IPS-18a (cell line): ENCODE results near the gene OBSCN.

ENCODE experiments used
- H3K27ac ChIP-seq: one replicate; pipeline ENCODE4 v1.5.1; 2013; ENCODE audit warnings: low read length
- H3K27me3 ChIP-seq: one replicate; pipeline ENCODE4 v1.6.1; 2013; ENCODE audit warnings: mild to moderate bottlenecking, low read length; ENCODE audit not compliant: control insufficient read depth, insufficient read depth
- H3K36me3 ChIP-seq: one replicate; pipeline ENCODE4 v1.6.1; 2013; ENCODE audit warnings: low read depth, low read length; ENCODE audit not compliant: control insufficient read depth
- H3K4me1 ChIP-seq: one replicate; pipeline ENCODE4 v1.6.1; 2013; ENCODE audit warnings: low read depth, low read length; ENCODE audit not compliant: control insufficient read depth
- H3K4me3 ChIP-seq: one replicate; pipeline ENCODE4 v1.5.1; 2013; ENCODE audit warnings: low read length
- H3K9ac ChIP-seq: one replicate; pipeline ENCODE4 v1.6.1; 2013; ENCODE audit warnings: mild to moderate bottlenecking, low read length, moderate library complexity
- H3K9me3 ChIP-seq: one replicate; pipeline ENCODE4 v1.6.1; 2013; ENCODE audit warnings: low read depth, low read length; ENCODE audit not compliant: control insufficient read depth

OBSCN gene

GRCh38 chr1:228315945-228316588, 108.2 kb downstream of the OBSCN start:
- Histone ChIP-seq H3K4me3 (no peak overlapping the region), H3K36me3 (peaks cover 21% of the 10 kb centered on the region), H3K9me3 (no peaks in the 10 kb centered on the region), H3K9ac (no peak overlapping the region), H3K27me3 (no peaks in the 10 kb centered on the region), H3K27ac (no peak overlapping the region), H3K4me1 (no peaks in the 10 kb centered on the region)

- Histone ChIP-seq H3K27me3 (no peaks in the 10 kb centered on the region), H3K4me1 (no peaks in the 10 kb centered on the region), H3K36me3 (peaks cover 27% of the 10 kb centered on the region), H3K9ac (no peak overlapping the region), H3K4me3 (no peak overlapping the region), H3K27ac (no peak overlapping the region), H3K9me3 (no peaks in the 10 kb centered on the region)
These were observed 108.9 kb downstream of the OBSCN start for GRCh38 chr1:228316589-228317387.

GRCh38 chr1:228317411-228317828, 109.6 kb downstream of the OBSCN start:
- H3K4me3 ChIP-seq: no peak overlapping the region
- no peaks in the 10 kb centered on the region for H3K4me1 ChIP-seq
- H3K27me3 ChIP-seq: no peaks in the 10 kb centered on the region
- no peaks in the 10 kb centered on the region for H3K9me3 ChIP-seq
- no peak overlapping the region for H3K27ac ChIP-seq
- peaks cover 31% of the 10 kb centered on the region for H3K36me3 ChIP-seq
- no peak overlapping the region for H3K9ac ChIP-seq

- peaks cover 31% of the 10 kb centered on the region for H3K36me3 ChIP-seq
These were observed 110.3 kb downstream of the OBSCN start for GRCh38 chr1:228317891-228318810.

GRCh38 chr1:228318823-228319241, 111.0 kb downstream of the OBSCN start:
- Histone ChIP-seq H3K27me3 (no peaks in the 10 kb centered on the region), H3K27ac (no peak overlapping the region), H3K4me1 (no peaks in the 10 kb centered on the region), H3K36me3 (peaks cover 31% of the 10 kb centered on the region), H3K9me3 (no peaks in the 10 kb centered on the region), H3K4me3 (no peak overlapping the region), H3K9ac (no peak overlapping the region)

More at GRCh38 chr1:228317891-228318810, 110.3 kb downstream of the OBSCN start:
- no peaks in the 10 kb centered on the region for H3K27me3 ChIP-seq
- no peak overlapping the region for H3K4me3 ChIP-seq
- H3K4me1 ChIP-seq: no peaks in the 10 kb centered on the region
- no peaks in the 10 kb centered on the region for H3K9me3 ChIP-seq
- no peak overlapping the region for H3K9ac ChIP-seq
- no peak overlapping the region for H3K27ac ChIP-seq

- Histone ChIP-seq H3K27me3 (no peaks in the 10 kb centered on the region), H3K4me1 (no peaks in the 10 kb centered on the region), H3K36me3 (peaks cover 31% of the 10 kb centered on the region), H3K27ac (no peak overlapping the region), H3K4me3 (no peak overlapping the region), H3K9me3 (no peaks in the 10 kb centered on the region), H3K9ac (no peak overlapping the region)
These were observed 111.7 kb downstream of the OBSCN start for GRCh38 chr1:228319352-228320088.

- Histone ChIP-seq H3K36me3 (peaks cover 31% of the 10 kb centered on the region), H3K9me3 (no peaks in the 10 kb centered on the region), H3K9ac (no peak overlapping the region), H3K4me3 (no peak overlapping the region), H3K27me3 (no peaks in the 10 kb centered on the region), H3K27ac (no peak overlapping the region), H3K4me1 (no peaks in the 10 kb centered on the region)
These were observed 112.5 kb downstream of the OBSCN start for GRCh38 chr1:228320394-228320793.

GRCh38 chr1:228321435-228321834, 113.6 kb downstream of the OBSCN start:
- Histone ChIP-seq H3K9me3 (no peaks in the 10 kb centered on the region), H3K4me1 (no peaks in the 10 kb centered on the region), H3K4me3 (no peak overlapping the region), H3K36me3 (peaks cover 31% of the 10 kb centered on the region), H3K27ac (no peak overlapping the region), H3K27me3 (no peaks in the 10 kb centered on the region), H3K9ac (no peak overlapping the region)

- no peaks in the 10 kb centered on the region for H3K4me1 ChIP-seq
- no peak overlapping the region for H3K9ac ChIP-seq
- peaks cover 31% of the 10 kb centered on the region for H3K36me3 ChIP-seq
- no peaks in the 10 kb centered on the region for H3K9me3 ChIP-seq
- no peaks in the 10 kb centered on the region for H3K27me3 ChIP-seq
- no peak overlapping the region for H3K4me3 ChIP-seq
- H3K27ac ChIP-seq: no peak overlapping the region
These were observed 114.1 kb downstream of the OBSCN start for GRCh38 chr1:228321895-228322294.

- no peaks in the 10 kb centered on the region for H3K4me1 ChIP-seq
- H3K9ac ChIP-seq: no peak overlapping the region
- no peaks in the 10 kb centered on the region for H3K27me3 ChIP-seq
- peaks cover 31% of the 10 kb centered on the region for H3K36me3 ChIP-seq
- no peak overlapping the region for H3K4me3 ChIP-seq
- no peak overlapping the region for H3K27ac ChIP-seq
- no peaks in the 10 kb centered on the region for H3K9me3 ChIP-seq
These were observed 115.6 kb downstream of the OBSCN start for GRCh38 chr1:228323401-228323800.

- peaks cover 18% of the 10 kb centered on the region for H3K36me3 ChIP-seq
- H3K9me3 ChIP-seq: no peaks in the 10 kb centered on the region
- H3K27ac ChIP-seq: no peak overlapping the region
- no peak overlapping the region for H3K4me3 ChIP-seq
- no peak overlapping the region for H3K9ac ChIP-seq
- H3K27me3 ChIP-seq: no peaks in the 10 kb centered on the region
- H3K4me1 ChIP-seq: no peaks in the 10 kb centered on the region
These were observed 117.4 kb downstream of the OBSCN start for GRCh38 chr1:228325267-228325666.
